Occipital lobe (tissue), 2 donors: ENCODE data around the gene CLCNKB. TPM values are rescaled to one million over a fixed set of nuclear protein-coding genes. Genes with fewer than 3 reads are reported as not detected.

Source experiments
- DNase-seq: peaks from one replicate; lab custom pipeline; 2025; lab: John Stamatoyannopoulos, UW
- total RNA-seq: library from RNA; depleted of rRNA; stranded (reverse); fragments of >200 nt; gene quantifications from one replicate; pipeline ENCODE4 v1.2.3, GENCODE V29; 2014

Gene CLCNKB
- total RNA-seq, 1 donor from 2014 or later = 0.16 TPM

- DNase-seq = no peak
Observed at GRCh38 chr1:16093611-16094010, 50.0 kb downstream of the CLCNKB start.

- DNase-seq = no peak
Observed at GRCh38 chr1:16094453-16095158, 51.0 kb downstream of the CLCNKB start.

GRCh38 chr1:16095447-16095846 lies 51.9 kb downstream of the CLCNKB start:
- DNase-seq = no peak

GRCh38 chr1:16099412-16099811 lies 55.8 kb downstream of the CLCNKB start:
- DNase-seq = no peak

- no peak for DNase-seq
Observed at GRCh38 chr1:16101623-16102022, 58.0 kb downstream of the CLCNKB start.

Other genes with a start within 250 kb of the CLCNKB start
- 2.7 TPM for gene UQCRHL, start 236.1 kb upstream of the CLCNKB start, total RNA-seq
- gene SPEN, start 196.1 kb upstream of the CLCNKB start, total RNA-seq = 80.0 TPM
- 38.8 TPM for gene ZBTB17, start 67.7 kb upstream of the CLCNKB start, total RNA-seq
- 0.62 TPM for gene SRARP, start 39.5 kb upstream of the CLCNKB start, total RNA-seq
- gene HSPB7, start 25.7 kb upstream of the CLCNKB start, total RNA-seq = not detected
- not detected for gene CLCNKA, start 21.7 kb upstream of the CLCNKB start, total RNA-seq
- gene FAM131C, start 29.9 kb downstream of the CLCNKB start, total RNA-seq = 1.7 TPM
- 1.1 TPM for gene EPHA2, start 112.3 kb downstream of the CLCNKB start, total RNA-seq
- gene ARHGEF19, start 168.9 kb downstream of the CLCNKB start, total RNA-seq = 0.16 TPM
- gene CPLANE2, start 193.4 kb downstream of the CLCNKB start, total RNA-seq = 19.0 TPM